ENCODE results near the gene PLTP. TPM values are rescaled to one million over a fixed set of nuclear protein-coding genes. Genes with fewer than 3 reads are reported as not detected.

The PLTP gene
- total RNA-seq, 1 donor from 2014 or later: 29.6 TPM

- H3K36me3 Mint-ChIP-seq (ENCODE audit: insufficient read depth): no peaks in the 10 kb centered on the region
- H3K9me3 Mint-ChIP-seq (ENCODE audit: low read depth): no peaks in the 10 kb centered on the region
- H3K4me1 Mint-ChIP-seq (ENCODE audit: low read depth): peaks cover 12% of the 10 kb centered on the region
- no peak for DNase-seq (ENCODE audit: low spot score, unreplicated experiment)
- TF ChIP-seq CTCF (IDR thresholded peaks at IDR 0.05; ENCODE audit: unreplicated experiment): no peak
- no peaks in the 10 kb centered on the region for H3K27me3 Mint-ChIP-seq
- H3K4me3 Mint-ChIP-seq (ENCODE audit: low read depth): no peak overlapping the region
- no peak overlapping the region for H3K27ac Mint-ChIP-seq
Measured at GRCh38 chr20:45852326-45852725, 59.6 kb downstream of the PLTP start.

- H3K4me3 Mint-ChIP-seq (ENCODE audit: low read depth): no peak overlapping the region
- no peaks in the 10 kb centered on the region for H3K27me3 Mint-ChIP-seq
- H3K4me1 Mint-ChIP-seq (ENCODE audit: low read depth): peaks cover 9% of the 10 kb centered on the region
- H3K27ac Mint-ChIP-seq: no peak overlapping the region
- TF ChIP-seq CTCF (IDR thresholded peaks at IDR 0.05; ENCODE audit: unreplicated experiment): no peak
- H3K9me3 Mint-ChIP-seq (ENCODE audit: low read depth): no peaks in the 10 kb centered on the region
- no peaks in the 10 kb centered on the region for H3K36me3 Mint-ChIP-seq (ENCODE audit: insufficient read depth)
- no peak for DNase-seq (ENCODE audit: low spot score, unreplicated experiment)
Measured at GRCh38 chr20:45851501-45851900, 60.5 kb downstream of the PLTP start.

- Mint-ChIP-seq H3K27me3 (no peaks in the 10 kb centered on the region), H3K36me3 (ENCODE audit: insufficient read depth) (no peaks in the 10 kb centered on the region), H3K27ac (no peak overlapping the region), H3K4me1 (ENCODE audit: low read depth) (peaks cover 7% of the 10 kb centered on the region), H3K9me3 (ENCODE audit: low read depth) (no peaks in the 10 kb centered on the region), H3K4me3 (ENCODE audit: low read depth) (no peak overlapping the region)
- no peak for TF ChIP-seq CTCF (IDR thresholded peaks at IDR 0.05; ENCODE audit: unreplicated experiment)
- DNase-seq (ENCODE audit: low spot score, unreplicated experiment): no peak
Measured at GRCh38 chr20:45850926-45851325, 61.0 kb downstream of the PLTP start.

GRCh38 chr20:45850238-45850637, 61.7 kb downstream of the PLTP start:
- no peak for TF ChIP-seq CTCF (IDR thresholded peaks at IDR 0.05; ENCODE audit: unreplicated experiment)
- DNase-seq (ENCODE audit: low spot score, unreplicated experiment): no peak
- Mint-ChIP-seq H3K4me1 (ENCODE audit: low read depth) (peaks cover 7% of the 10 kb centered on the region), H3K36me3 (ENCODE audit: insufficient read depth) (no peaks in the 10 kb centered on the region), H3K4me3 (ENCODE audit: low read depth) (no peak overlapping the region), H3K27ac (no peak overlapping the region), H3K9me3 (ENCODE audit: low read depth) (no peaks in the 10 kb centered on the region), H3K27me3 (no peaks in the 10 kb centered on the region)

- Mint-ChIP-seq H3K27me3 (no peaks in the 10 kb centered on the region), H3K36me3 (ENCODE audit: insufficient read depth) (peaks cover 5% of the 10 kb centered on the region), H3K9me3 (ENCODE audit: low read depth) (no peaks in the 10 kb centered on the region), H3K4me3 (ENCODE audit: low read depth) (no peak overlapping the region), H3K27ac (no peak overlapping the region), H3K4me1 (ENCODE audit: low read depth) (peaks cover 7% of the 10 kb centered on the region)
- no peak for DNase-seq (ENCODE audit: low spot score, unreplicated experiment)
- TF ChIP-seq CTCF (IDR thresholded peaks at IDR 0.05; ENCODE audit: unreplicated experiment): no peak
Measured at GRCh38 chr20:45848969-45849582, 62.9 kb downstream of the PLTP start.

Other genes with a start within 250 kb of the PLTP start
- not detected in 2 replicates for gene WFDC11, start 241.9 kb downstream of the PLTP start, total RNA-seq
- not detected in 2 replicates for gene WFDC13, start 210.1 kb downstream of the PLTP start, total RNA-seq
- not detected in 2 replicates for gene WFDC10B, start 207.1 kb downstream of the PLTP start, total RNA-seq
- gene SPINT4, start 189.8 kb downstream of the PLTP start, total RNA-seq: not detected in 2 replicates
- 0.62 and 0.84 TPM in 2 replicates for gene WFDC3, start 120.3 kb downstream of the PLTP start, total RNA-seq
- 29.3 and 33.4 TPM in 2 replicates for gene DNTTIP1, start 120.2 kb downstream of the PLTP start, total RNA-seq
- 63.9 and 69.0 TPM in 2 replicates for gene UBE2C, start 99.5 kb downstream of the PLTP start, total RNA-seq
- 0.67 TPM in 1 of 2 replicates, not detected in the other for gene TNNC2, start 84.8 kb downstream of the PLTP start, total RNA-seq
- 12.2 and 13.1 TPM in 2 replicates for gene SNX21, start 78.4 kb downstream of the PLTP start, total RNA-seq
- gene ACOT8, start 54.8 kb downstream of the PLTP start, total RNA-seq: 23.0 and 23.2 TPM in 2 replicates
- gene ZSWIM3, start 54.5 kb downstream of the PLTP start, total RNA-seq: 7.6 and 7.9 TPM in 2 replicates
- 13.3 and 15.1 TPM in 2 replicates for gene ZSWIM1, start 30.9 kb downstream of the PLTP start, total RNA-seq
- 3.6 and 4.2 TPM in 2 replicates for gene SPATA25, start 24.5 kb downstream of the PLTP start, total RNA-seq
- gene NEURL2, start 20.9 kb downstream of the PLTP start, total RNA-seq: 6.3 and 8.4 TPM in 2 replicates
- 91.3 and 92.1 TPM in 2 replicates for gene CTSA, start 20.8 kb downstream of the PLTP start, total RNA-seq
- 37.8 and 38.2 TPM in 2 replicates for gene PCIF1, start 22.5 kb upstream of the PLTP start, total RNA-seq
- gene ZNF335, start 60.0 kb upstream of the PLTP start, total RNA-seq: 27.4 and 28.5 TPM in 2 replicates
- not detected in 2 replicates for gene MMP9, start 96.8 kb upstream of the PLTP start, total RNA-seq
- gene SLC12A5, start 117.1 kb upstream of the PLTP start, total RNA-seq: 8.5 and 8.8 TPM in 2 replicates
- gene NCOA5, start 177.8 kb upstream of the PLTP start, total RNA-seq: 52.5 and 58.7 TPM in 2 replicates
- 1.5 and 2.2 TPM in 2 replicates for gene CD40, start 206.2 kb upstream of the PLTP start, total RNA-seq

All from progenitor cell of endocrine pancreas (in vitro differentiated cells).